AG10803 (cell line): ENCODE results near the gene SERPINE3.

ENCODE experiments used
- DNase-seq: peaks from one replicate; pipeline ENCODE4 v3.0.0; 2010; ENCODE audit warnings: low read depth
- H3K4me3 ChIP-seq: 2 replicates; pipeline ENCODE4 v1.5.1; 2011; ENCODE audit warnings: mild to moderate bottlenecking, low read length, control low read depth
- TF ChIP-seq, protein P1 (sequence below): conservative IDR thresholded peaks from 2 replicates; pipeline ENCODE4 v1.5.1; 2011; ENCODE audit warnings: mild to moderate bottlenecking, low read length, control low read depth, inconsistent platforms

Gene SERPINE3

GRCh38 chr13:51412431-51412830 lies 72.9 kb downstream of the SERPINE3 start:
- no peak for DNase-seq
- TF ChIP-seq, protein P1, sequence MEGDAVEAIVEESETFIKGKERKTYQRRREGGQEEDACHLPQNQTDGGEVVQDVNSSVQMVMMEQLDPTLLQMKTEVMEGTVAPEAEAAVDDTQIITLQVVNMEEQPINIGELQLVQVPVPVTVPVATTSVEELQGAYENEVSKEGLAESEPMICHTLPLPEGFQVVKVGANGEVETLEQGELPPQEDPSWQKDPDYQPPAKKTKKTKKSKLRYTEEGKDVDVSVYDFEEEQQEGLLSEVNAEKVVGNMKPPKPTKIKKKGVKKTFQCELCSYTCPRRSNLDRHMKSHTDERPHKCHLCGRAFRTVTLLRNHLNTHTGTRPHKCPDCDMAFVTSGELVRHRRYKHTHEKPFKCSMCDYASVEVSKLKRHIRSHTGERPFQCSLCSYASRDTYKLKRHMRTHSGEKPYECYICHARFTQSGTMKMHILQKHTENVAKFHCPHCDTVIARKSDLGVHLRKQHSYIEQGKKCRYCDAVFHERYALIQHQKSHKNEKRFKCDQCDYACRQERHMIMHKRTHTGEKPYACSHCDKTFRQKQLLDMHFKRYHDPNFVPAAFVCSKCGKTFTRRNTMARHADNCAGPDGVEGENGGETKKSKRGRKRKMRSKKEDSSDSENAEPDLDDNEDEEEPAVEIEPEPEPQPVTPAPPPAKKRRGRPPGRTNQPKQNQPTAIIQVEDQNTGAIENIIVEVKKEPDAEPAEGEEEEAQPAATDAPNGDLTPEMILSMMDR, result no peak

More at GRCh38 chr13:51412431-51412830, 72.9 kb downstream of the SERPINE3 start:
- no peak overlapping the region for H3K4me3 ChIP-seq
